Dendritic cell treated with granulocyte-macrophage colony-stimulating factor and Interleukin-4, amounts not matched to agents 40 ng/mL and 50 ng/mL, for 4 days (primary cell): ENCODE data around the gene ZNF500.
"Not testable (repeated sequence)": the region's sequence is repeated elsewhere in the genome, so short reads cannot be mapped to it uniquely, and the experiment has no call there.

ENCODE experiments used
- H3K27ac Mint-ChIP-seq: one replicate; pipeline ENCODE4 v1.8.0; 2022; ENCODE audit warnings: mild to moderate bottlenecking, mixed read lengths
- H3K27me3 Mint-ChIP-seq: one replicate; pipeline ENCODE4 v1.8.0; 2022; ENCODE audit warnings: mild to moderate bottlenecking, mixed read lengths
- H3K36me3 Mint-ChIP-seq: one replicate; pipeline ENCODE4 v1.8.0; 2022; ENCODE audit warnings: low read depth, mixed read lengths
- H3K4me1 Mint-ChIP-seq: one replicate; pipeline ENCODE4 v1.8.0; 2022; ENCODE audit warnings: low read depth, mixed read lengths
- H3K4me3 Mint-ChIP-seq: one replicate; pipeline ENCODE4 v1.8.0; 2022; ENCODE audit warnings: mild to moderate bottlenecking, moderate library complexity, mixed read lengths
- H3K9me3 Mint-ChIP-seq: one replicate; pipeline ENCODE4 v1.8.0; 2022; ENCODE audit warnings: mixed read lengths
- intact Hi-C: fragments of 100-400 bp; cut with micrococcal nuclease; formaldehyde crosslinking; loops from one replicate; pipeline ENCODE4 v1.15.0; 2022

The ZNF500 gene

GRCh38 chr16:4749700-4750257 lies 17.2 kb downstream of the ZNF500 start:
- H3K27ac Mint-ChIP-seq = no peak overlapping the region
- H3K27me3 Mint-ChIP-seq = peaks cover 6% of the 10 kb centered on the region
- intact Hi-C loops = no loop called here
- H3K36me3 Mint-ChIP-seq = peaks cover 71% of the 10 kb centered on the region
- no peak overlapping the region for H3K4me3 Mint-ChIP-seq
- no peaks in the 10 kb centered on the region for H3K4me1 Mint-ChIP-seq
- no peaks in the 10 kb centered on the region for H3K9me3 Mint-ChIP-seq

- H3K27me3 Mint-ChIP-seq = peaks cover 12% of the 10 kb centered on the region
- no peak overlapping the region for H3K27ac Mint-ChIP-seq
- no peak overlapping the region for H3K4me3 Mint-ChIP-seq
- H3K36me3 Mint-ChIP-seq = peaks cover 62% of the 10 kb centered on the region
- intact Hi-C loops = no loop called here
- no peaks in the 10 kb centered on the region for H3K4me1 Mint-ChIP-seq
- H3K9me3 Mint-ChIP-seq = no peaks in the 10 kb centered on the region
Observed at GRCh38 chr16:4748682-4749411, 18.1 kb downstream of the ZNF500 start.

GRCh38 chr16:4747906-4748681 lies 18.9 kb downstream of the ZNF500 start:
- Mint-ChIP-seq H3K36me3 (peaks cover 54% of the 10 kb centered on the region), H3K4me3 (no peak overlapping the region), H3K27ac (no peak overlapping the region), H3K9me3 (no peaks in the 10 kb centered on the region), H3K4me1 (peaks cover 7% of the 10 kb centered on the region), H3K27me3 (peaks cover 18% of the 10 kb centered on the region)
- intact Hi-C loops = no loop called here

GRCh38 chr16:4746991-4747574 lies 19.9 kb downstream of the ZNF500 start:
- H3K9me3 Mint-ChIP-seq = no peaks in the 10 kb centered on the region
- H3K4me3 Mint-ChIP-seq = no peak overlapping the region

GRCh38 chr16:4746215-4746614 lies 20.7 kb downstream of the ZNF500 start:
- Mint-ChIP-seq H3K27me3 (peaks cover 28% of the 10 kb centered on the region), H3K9me3 (no peaks in the 10 kb centered on the region), H3K27ac (no peak overlapping the region), H3K4me1 (peaks cover 13% of the 10 kb centered on the region), H3K36me3 (peaks cover 35% of the 10 kb centered on the region), H3K4me3 (no peak overlapping the region)
- intact Hi-C loops = no loop called here

More at GRCh38 chr16:4746991-4747574, 19.9 kb downstream of the ZNF500 start:
- intact Hi-C loops = no loop called here
- peaks cover 13% of the 10 kb centered on the region for H3K4me1 Mint-ChIP-seq
- H3K36me3 Mint-ChIP-seq = peaks cover 44% of the 10 kb centered on the region
- H3K27ac Mint-ChIP-seq = no peak overlapping the region
- H3K27me3 Mint-ChIP-seq = peaks cover 27% of the 10 kb centered on the region

- Mint-ChIP-seq H3K4me3 (no peak overlapping the region), H3K9me3 (no peaks in the 10 kb centered on the region), H3K36me3 (peaks cover 25% of the 10 kb centered on the region), H3K4me1 (peaks cover 13% of the 10 kb centered on the region), H3K27me3 (peaks cover 28% of the 10 kb centered on the region), H3K27ac (no peak overlapping the region)
- intact Hi-C loops = no loop called here
Observed at GRCh38 chr16:4745274-4745569, 21.7 kb downstream of the ZNF500 start.

- no peak overlapping the region for H3K27ac Mint-ChIP-seq
- intact Hi-C loops = no loop called here
- H3K4me1 Mint-ChIP-seq = peaks cover 13% of the 10 kb centered on the region
- H3K27me3 Mint-ChIP-seq = peaks cover 28% of the 10 kb centered on the region
- no peak overlapping the region for H3K4me3 Mint-ChIP-seq
- H3K9me3 Mint-ChIP-seq = no peaks in the 10 kb centered on the region
- peaks cover 20% of the 10 kb centered on the region for H3K36me3 Mint-ChIP-seq
Observed at GRCh38 chr16:4744555-4745273, 22.2 kb downstream of the ZNF500 start.

- H3K4me1 Mint-ChIP-seq = peaks cover 13% of the 10 kb centered on the region
- intact Hi-C loops = no loop called here
- H3K27me3 Mint-ChIP-seq = peaks cover 28% of the 10 kb centered on the region
- no peaks in the 10 kb centered on the region for H3K9me3 Mint-ChIP-seq
- H3K36me3 Mint-ChIP-seq = peaks cover 7% of the 10 kb centered on the region
- peak overlapping the region; percentile 46 for H3K4me3 Mint-ChIP-seq
- no peak overlapping the region for H3K27ac Mint-ChIP-seq
Observed at GRCh38 chr16:4743226-4743878, 23.6 kb downstream of the ZNF500 start.

- intact Hi-C loops, H3K27ac Mint-ChIP-seq, H3K4me3 Mint-ChIP-seq, H3K9me3 Mint-ChIP-seq: not testable (repeated sequence)
- H3K4me1 Mint-ChIP-seq = peaks cover 18% of the 10 kb centered on the region
- peaks cover 13% of the 10 kb centered on the region for H3K27me3 Mint-ChIP-seq
- peaks cover 13% of the 10 kb centered on the region for H3K36me3 Mint-ChIP-seq
Observed at GRCh38 chr16:4738370-4738769, 28.6 kb downstream of the ZNF500 start.

GRCh38 chr16:4737545-4737944 lies 29.4 kb downstream of the ZNF500 start:
- H3K4me1 Mint-ChIP-seq = peaks cover 15% of the 10 kb centered on the region
- no peak overlapping the region for H3K27ac Mint-ChIP-seq
- peaks cover 6% of the 10 kb centered on the region for H3K27me3 Mint-ChIP-seq
- H3K36me3 Mint-ChIP-seq = peaks cover 13% of the 10 kb centered on the region
- intact Hi-C loops = no loop called here
- H3K4me3 Mint-ChIP-seq = no peak overlapping the region
- H3K9me3 Mint-ChIP-seq = no peaks in the 10 kb centered on the region

- Mint-ChIP-seq H3K27ac (no peak overlapping the region), H3K36me3 (peaks cover 13% of the 10 kb centered on the region), H3K9me3 (no peaks in the 10 kb centered on the region), H3K4me1 (peaks cover 20% of the 10 kb centered on the region), H3K27me3 (no peaks in the 10 kb centered on the region), H3K4me3 (no peak overlapping the region)
- intact Hi-C loops = no loop called here
Observed at GRCh38 chr16:4736546-4736945, 30.4 kb downstream of the ZNF500 start.

- peaks cover 20% of the 10 kb centered on the region for H3K4me1 Mint-ChIP-seq
- peaks cover 17% of the 10 kb centered on the region for H3K36me3 Mint-ChIP-seq
- peak overlapping the region; percentile 99 for H3K4me3 Mint-ChIP-seq
- H3K27me3 Mint-ChIP-seq = no peaks in the 10 kb centered on the region
- intact Hi-C loops = loop anchor here (1.0 to 2.0 kb wide), 3 partner anchors 33 to 68 kb away; partner anchors contain the start of genes NUDT16L1 and ROGDI
- no peaks in the 10 kb centered on the region for H3K9me3 Mint-ChIP-seq
- peak overlapping the region; percentile 91 for H3K27ac Mint-ChIP-seq
Observed at GRCh38 chr16:4734730-4735535, 32.0 kb downstream of the ZNF500 start.
